BLaER1 treated with 17β-estradiol and CSF1 and Interleukin-3, amounts not matched to agents 10 nM and 100 nM (cell line): ENCODE data around the gene BHLHE23.

Source experiments
- H3K27ac ChIP-seq, 11 experiments: shearing (Covaris generic); formaldehyde crosslinking; 2 replicates each; pipeline ENCODE4 v1.8.1; 2022
- H3K27me3 ChIP-seq, 11 experiments: shearing (Covaris generic); formaldehyde crosslinking; 2 replicates each; pipeline ENCODE4 v1.8.1; 2022
- H3K36me3 ChIP-seq, 11 experiments: shearing (Covaris generic); formaldehyde crosslinking; 2 replicates each; pipeline ENCODE4 v1.8.1; 2022
- H3K4me1 ChIP-seq, 10 experiments: shearing (Covaris generic); formaldehyde crosslinking; 2 replicates each; pipeline ENCODE4 v1.8.1; 2022
- H3K4me2 ChIP-seq, 11 experiments: shearing (Covaris generic); formaldehyde crosslinking; 2 replicates each; pipeline ENCODE4 v1.8.1; 2022
- H3K4me3 ChIP-seq, 10 experiments: shearing (Covaris generic); formaldehyde crosslinking; 2 replicates each; pipeline ENCODE4 v1.8.1; 2022
- H3K9ac ChIP-seq, 11 experiments: shearing (Covaris generic); formaldehyde crosslinking; 2 replicates each; pipeline ENCODE4 v1.8.1; 2022
- H3K9me3 ChIP-seq, 11 experiments: shearing (Covaris generic); formaldehyde crosslinking; replicated peaks in 1 of 11; 2 replicates each; pipeline ENCODE4 v1.8.1; 2022
- H4K20me1 ChIP-seq, 11 experiments: shearing (Covaris generic); formaldehyde crosslinking; 2 replicates each; pipeline ENCODE4 v1.8.1; 2022
- Cebpa-rat ChIP-seq, 11 experiments: shearing (Covaris generic); IDR thresholded peaks; 2 replicates each; pipeline ENCODE4 v1.8.1; 2022

Gene BHLHE23

DNA sequence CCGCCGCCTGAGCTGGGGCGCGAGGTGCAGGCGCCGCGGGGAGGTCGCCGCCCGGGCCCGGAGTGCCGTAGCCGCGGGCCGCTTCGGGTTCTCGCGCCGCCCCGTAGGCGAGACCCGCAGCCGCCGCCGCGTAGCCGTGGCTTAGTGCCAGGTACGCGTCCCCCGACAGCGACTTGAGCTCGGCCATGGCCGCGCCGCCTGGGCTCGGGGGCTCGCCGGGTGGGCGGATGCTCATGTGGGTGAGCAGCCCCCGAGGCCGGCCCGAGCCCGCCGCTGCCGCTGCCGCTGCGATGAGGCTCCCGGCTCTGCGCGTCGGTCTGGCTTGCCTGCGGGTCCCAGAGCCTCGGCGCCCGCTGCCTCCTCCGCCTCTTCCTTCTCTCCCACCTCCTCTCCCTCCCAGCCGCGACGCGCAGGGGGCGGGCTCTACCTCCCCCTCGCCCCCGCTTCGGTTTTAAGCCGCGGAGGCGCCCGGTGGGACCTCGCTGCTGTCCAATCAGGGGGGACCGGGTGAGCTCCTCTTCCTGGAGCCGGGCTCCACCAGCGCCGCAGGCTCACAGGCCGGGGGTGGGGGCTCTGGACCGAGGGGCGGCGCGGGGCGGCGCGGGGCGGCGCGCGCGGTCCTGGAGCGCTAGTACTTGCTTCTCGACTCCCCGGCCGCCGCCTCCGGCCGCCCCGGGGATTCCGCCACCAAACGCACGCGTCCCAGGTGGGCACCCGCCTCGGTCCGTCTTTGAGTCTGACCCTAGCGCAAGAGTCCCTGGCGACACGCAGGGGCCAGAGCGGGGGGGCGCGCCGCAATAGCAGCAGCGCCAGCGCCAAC lies at the start of gene BHLHE23:
Gene BHLHE23, minus strand, starts transcription at position 425 of the 820 bp plus-strand sequence. Its CDS starts 190 bp downstream, at position 235.
- peak within 1 kb of the TSS; percentile 75 to 100 (median 98) for H3K4me2 ChIP-seq
- H3K9ac ChIP-seq, result peak within 1 kb of the TSS in 10 of 11 experiments; percentile 32 to 73 (median 50); a peak in 18 of 22 replicates
- H3K4me1 ChIP-seq, result peaks cover 37 to 98% (median 94%) of the 10 kb centered on the region in 10 experiments
- H3K36me3 ChIP-seq, result no peaks in the 10 kb centered on the region
- TF ChIP-seq Cebpa-rat (IDR thresholded peaks at IDR 0.05), result no peak
- peaks cover 0 to 74% (median 47%) of the 10 kb centered on the region in 11 experiments; a peak in 20 of 22 replicates for H4K20me1 ChIP-seq
- H3K27me3 ChIP-seq, result peaks cover 68 to 100% (median 72%) of the 10 kb centered on the region in 11 experiments
- H3K4me3 ChIP-seq, result peak within 1 kb of the TSS; percentile 45 to 69 (median 60)
- H3K9me3 ChIP-seq, result no peaks in the 10 kb centered on the region
- H3K27ac ChIP-seq, result 0 out of 22 replicates have a peak within 1 kb of the TSS, but pooled peaks of 2 of the 11 experiments have one; percentile 7 to 34

DNA sequence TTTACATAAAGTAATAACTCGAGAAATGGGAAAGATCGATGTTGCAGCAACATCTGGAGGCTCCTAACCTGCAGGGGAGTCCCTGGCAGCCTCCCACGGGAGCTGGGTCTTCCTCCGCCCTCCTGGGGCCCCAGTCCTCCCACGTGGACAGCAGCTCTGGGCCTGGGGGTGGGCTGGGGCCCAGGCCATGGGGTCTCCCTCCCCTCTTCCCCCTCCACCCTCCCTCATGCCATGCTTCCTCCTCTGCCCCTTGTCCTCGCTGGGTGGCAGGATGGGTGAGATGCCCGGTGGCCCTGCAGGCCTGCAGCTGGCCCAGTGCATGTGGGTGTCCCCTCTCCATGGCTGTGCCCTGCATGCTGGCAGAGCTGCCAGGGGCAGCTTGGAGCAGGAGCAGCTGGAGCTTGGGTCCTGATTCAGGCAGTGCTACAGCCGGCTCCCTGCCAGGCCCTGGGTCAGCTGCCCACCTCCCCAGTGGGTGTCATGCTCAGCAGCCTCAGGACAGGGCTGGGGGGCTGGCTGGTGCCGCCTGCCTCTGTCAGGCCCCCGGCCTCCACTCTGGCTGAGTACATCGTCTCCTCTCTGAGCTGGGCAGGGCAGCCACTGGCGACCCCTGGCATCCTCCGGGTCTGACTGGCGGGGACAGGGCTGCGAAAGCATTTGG lies 48.9 kb upstream of the BHLHE23 start:
- no peaks in the 10 kb centered on the region for H3K36me3 ChIP-seq
- H3K9me3 ChIP-seq, result peaks cover 0 to 5% (median 1%) of the 10 kb centered on the region in 11 experiments; a peak in 8 of 22 replicates
- peaks cover 0 to 32% (median 0%) of the 10 kb centered on the region in 11 experiments; a peak in 3 of 22 replicates for H4K20me1 ChIP-seq
- H3K4me3 ChIP-seq, result no peak overlapping the region
- peak overlapping the region in 2 of 11 experiments; percentile 24 to 28; a peak in 2 of 22 replicates for H3K9ac ChIP-seq
- H3K27me3 ChIP-seq, result no peaks in the 10 kb centered on the region
- H3K4me1 ChIP-seq, result peaks cover 13 to 81% (median 55%) of the 10 kb centered on the region in 10 experiments
- no peak for TF ChIP-seq Cebpa-rat (IDR thresholded peaks at IDR 0.05)
- H3K27ac ChIP-seq, result no peak overlapping the region
- peak overlapping the region; percentile 39 to 79 (median 62) for H3K4me2 ChIP-seq

- no peaks in the 10 kb centered on the region for H3K27me3 ChIP-seq
- H3K36me3 ChIP-seq, result no peaks in the 10 kb centered on the region
- no peak overlapping the region for H3K9ac ChIP-seq
- peaks cover 3 to 71% (median 46%) of the 10 kb centered on the region in 10 experiments for H3K4me1 ChIP-seq
- peaks cover 0 to 10% (median 8%) of the 10 kb centered on the region in 11 experiments; a peak in 9 of 22 replicates for H3K9me3 ChIP-seq
- H3K4me2 ChIP-seq, result peak overlapping the region in 1 of 11 experiments; percentile 28; a peak in 3 of 22 replicates
- no peak overlapping the region for H3K4me3 ChIP-seq
- H3K27ac ChIP-seq, result no peak overlapping the region
- no peak for TF ChIP-seq Cebpa-rat (IDR thresholded peaks at IDR 0.05)
- H4K20me1 ChIP-seq, result peaks cover 0 to 37% (median 0%) of the 10 kb centered on the region in 11 experiments; a peak in 3 of 22 replicates
Observed at GRCh38 chr20:63054681-63055240, 48.0 kb upstream of the BHLHE23 start.

DNA sequence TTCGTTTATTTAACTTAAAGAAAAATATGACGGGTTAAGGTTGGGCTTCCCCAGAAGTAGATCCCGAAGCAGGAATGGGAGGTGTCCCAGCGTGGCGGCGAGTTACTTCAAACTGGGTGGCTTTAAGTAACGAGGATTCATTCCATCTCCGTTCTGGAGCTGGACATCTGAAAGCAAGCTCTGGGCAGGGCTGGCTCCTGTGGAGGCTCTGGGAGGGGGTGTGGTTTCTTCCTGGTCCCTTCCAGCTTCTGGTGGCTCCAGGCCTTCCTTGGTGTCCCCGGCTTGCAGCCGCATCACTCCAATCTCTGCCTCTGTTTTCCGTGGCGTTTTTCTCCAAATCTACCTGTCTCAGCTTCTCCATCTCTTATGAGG lies 47.3 kb upstream of the BHLHE23 start:
- Histone ChIP-seq H3K4me1 (peaks cover 0 to 65% (median 39%) of the 10 kb centered on the region in 10 experiments; a peak in 17 of 20 replicates), H3K4me2 (peak overlapping the region in 3 of 11 experiments; percentile 7 to 38 (median 21); a peak in 3 of 22 replicates), H3K4me3 (no peak overlapping the region), H3K9ac (no peak overlapping the region), H4K20me1 (peaks cover 0 to 37% (median 0%) of the 10 kb centered on the region in 11 experiments; a peak in 3 of 22 replicates), H3K9me3 (peaks cover 0 to 10% (median 8%) of the 10 kb centered on the region in 11 experiments; a peak in 10 of 22 replicates), H3K27me3 (no peaks in the 10 kb centered on the region), H3K27ac (no peak overlapping the region), H3K36me3 (no peaks in the 10 kb centered on the region)
- TF ChIP-seq Cebpa-rat (IDR thresholded peaks at IDR 0.05), result no peak

GRCh38 chr20:63053432-63054102 lies 46.8 kb upstream of the BHLHE23 start:
- no peaks in the 10 kb centered on the region for H3K27me3 ChIP-seq
- peaks cover 0 to 37% (median 0%) of the 10 kb centered on the region in 11 experiments; a peak in 3 of 22 replicates for H4K20me1 ChIP-seq
- no peak overlapping the region for H3K9ac ChIP-seq
- no peak for TF ChIP-seq Cebpa-rat (IDR thresholded peaks at IDR 0.05)
- H3K4me2 ChIP-seq, result peak overlapping the region in 5 of 11 experiments; percentile 7 to 38 (median 12); a peak in 6 of 22 replicates
- H3K36me3 ChIP-seq, result no peaks in the 10 kb centered on the region
- peaks cover 0 to 59% (median 34%) of the 10 kb centered on the region in 10 experiments; a peak in 17 of 20 replicates for H3K4me1 ChIP-seq
- peaks cover 0 to 13% (median 8%) of the 10 kb centered on the region in 11 experiments; a peak in 18 of 22 replicates for H3K9me3 ChIP-seq
- no peak overlapping the region for H3K4me3 ChIP-seq
- no peak overlapping the region for H3K27ac ChIP-seq

DNA sequence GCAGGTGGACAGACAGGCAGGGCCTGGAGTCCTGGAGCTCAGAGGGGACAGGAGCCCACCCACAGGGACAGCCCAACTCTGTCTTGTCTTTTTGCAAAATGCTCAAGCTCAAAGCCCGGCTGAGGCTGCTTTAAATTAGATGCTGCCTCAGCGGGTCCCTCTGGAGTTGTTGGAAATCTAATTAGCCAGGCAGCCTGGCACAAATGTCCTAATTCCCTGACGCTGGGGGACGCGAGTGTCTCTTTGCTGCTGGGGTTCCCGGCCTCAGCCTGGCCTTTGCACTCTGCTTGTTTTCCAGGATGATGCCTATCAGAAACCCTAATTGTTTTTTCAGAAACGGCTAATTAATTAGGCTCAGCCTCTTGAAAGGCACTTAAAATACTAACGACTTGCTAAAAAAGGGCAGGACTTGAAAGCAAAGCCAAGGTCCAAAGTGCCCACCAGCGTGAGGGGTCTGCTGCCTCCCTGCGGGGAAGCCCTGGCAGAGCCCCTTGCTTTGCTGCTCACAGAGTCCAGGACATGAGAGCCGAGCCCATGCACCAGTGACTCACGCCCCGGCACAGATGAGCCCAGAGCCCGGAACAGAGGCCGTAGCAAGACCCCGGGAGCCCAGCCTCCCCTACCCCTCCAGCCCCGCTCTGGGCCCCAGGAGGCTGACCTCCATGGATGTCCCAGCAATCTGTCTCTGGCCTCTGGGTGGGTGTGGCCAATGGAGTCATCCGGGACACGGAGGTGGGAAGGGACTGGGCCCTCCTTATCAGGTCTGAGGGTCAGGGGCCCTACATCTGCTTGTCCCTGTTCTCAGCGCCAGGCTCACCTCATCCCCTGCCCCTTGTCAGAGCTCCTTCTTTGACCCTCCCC lies 46.0 kb upstream of the BHLHE23 start:
- H3K4me3 ChIP-seq, result no peak overlapping the region
- no peaks in the 10 kb centered on the region for H3K27me3 ChIP-seq
- peaks cover 6 to 20% (median 14%) of the 10 kb centered on the region in 11 experiments; a peak in 21 of 22 replicates for H3K9me3 ChIP-seq
- peak overlapping the region in 7 of 11 experiments; percentile 7 to 48 (median 24); a peak in 9 of 22 replicates for H3K4me2 ChIP-seq
- no peaks in the 10 kb centered on the region for H3K36me3 ChIP-seq
- TF ChIP-seq Cebpa-rat (IDR thresholded peaks at IDR 0.05), result no peak
- peaks cover 0 to 52% (median 27%) of the 10 kb centered on the region in 10 experiments; a peak in 14 of 20 replicates for H3K4me1 ChIP-seq
- no peak overlapping the region for H3K27ac ChIP-seq
- no peak overlapping the region for H3K9ac ChIP-seq
- peaks cover 0 to 37% (median 0%) of the 10 kb centered on the region in 11 experiments; a peak in 3 of 22 replicates for H4K20me1 ChIP-seq

GRCh38 chr20:63051911-63052310 lies 45.1 kb upstream of the BHLHE23 start:
- H4K20me1 ChIP-seq, result peaks cover 0 to 37% (median 0%) of the 10 kb centered on the region in 11 experiments; a peak in 3 of 22 replicates
- peak overlapping the region in 7 of 11 experiments; percentile 7 to 48 (median 24); a peak in 8 of 22 replicates for H3K4me2 ChIP-seq
- no peaks in the 10 kb centered on the region for H3K27me3 ChIP-seq

More at GRCh38 chr20:63051911-63052310, 45.1 kb upstream of the BHLHE23 start:
- Histone ChIP-seq H3K4me3 (no peak overlapping the region), H3K9me3 (peaks cover 10 to 27% (median 18%) of the 10 kb centered on the region in 11 experiments; a peak in 21 of 22 replicates), H3K27ac (no peak overlapping the region), H3K9ac (no peak overlapping the region), H3K4me1 (peaks cover 0 to 52% (median 26%) of the 10 kb centered on the region in 10 experiments; a peak in 14 of 20 replicates), H3K36me3 (no peaks in the 10 kb centered on the region)
- TF ChIP-seq Cebpa-rat (IDR thresholded peaks at IDR 0.05), result no peak
